ENCODE measurements around the gene ATP1A4. TPM values are rescaled to one million over a fixed set of nuclear protein-coding genes. Genes with fewer than 3 reads are reported as not detected.

The ATP1A4 gene
- total and polyA plus RNA-seq, 2 of the 13 experiments (the other 11 are each of a cell fraction or from before 2014, with no cell fraction given), result not detected

- TF ChIP-seq TBX2 (CRISPR knock-in tag; IDR thresholded peaks at IDR 0.05; ENCODE audit: borderline replicate concordance) (no peak), ZNF609 (CRISPR knock-in tag; IDR thresholded peaks at IDR 0.05; ENCODE audit: borderline replicate concordance) (no peak), ZNF234 (CRISPR knock-in tag; conservative IDR thresholded peaks at IDR 0.05) (no peak), KAT7 (CRISPR knock-in tag; IDR thresholded peaks at IDR 0.05; ENCODE audit: borderline replicate concordance) (no peak), ZSCAN12 (CRISPR knock-in tag; IDR thresholded peaks at IDR 0.05) (no peak), ZNF10 (CRISPR knock-in tag; IDR thresholded peaks at IDR 0.05; ENCODE audit: borderline replicate concordance, low read depth) (no peak), FIP1L1 (IDR thresholded peaks at IDR 0.05; ENCODE audit: borderline replicate concordance, insufficient read depth, low read depth, low read length) (no peak), ZFP91 (CRISPR knock-in tag; IDR thresholded peaks at IDR 0.05; ENCODE audit: borderline replicate concordance) (no peak), LRRFIP1 (CRISPR knock-in tag; conservative IDR thresholded peaks at IDR 0.05) (no peak), TIGD3 (CRISPR knock-in tag; IDR thresholded peaks at IDR 0.05; ENCODE audit: borderline replicate concordance) (no peak), ARID5B (CRISPR knock-in tag; IDR thresholded peaks at IDR 0.05) (peak; percentile 31; the same call in 1 of the 2 replicates), SMYD3 (CRISPR knock-in tag; IDR thresholded peaks at IDR 0.05) (no peak)
These were observed 26.5 kb upstream of the ATP1A4 start (continued) for GRCh38 chr1:160124705-160125478.

All from HepG2 (cell line).